Heart left ventricle (tissue), 16 donors: ENCODE results near the gene IPO5. TPM values are rescaled to one million over a fixed set of nuclear protein-coding genes. Genes with fewer than 3 reads are reported as not detected.
A peak's percentile ranks its signal among the peaks of the same experiment; 100 is the strongest.

Experiments
- ATAC-seq, 4 donors: fragments of 200-7000 bp; cut with Tn5 transposase; one replicate each; pipeline ENCODE4 v1.9.1; 2020 to 2022; ENCODE audit warnings: moderate library complexity in 4 of 4, mild to moderate bottlenecking in 3 of 4, moderate number of reproducible peaks in 1 of 4
- DNase-seq, 5 donors: peaks; one replicate each; pipeline ENCODE4 v3.0.0-alpha.2; 2020
- H3K27ac ChIP-seq, 12 donors: fragments of 200-600 bp; sonication (generic) in 4 of 12; one replicate each; pipeline versions ENCODE4 v1.5.0 to v1.8.0; 2016 to 2022; ENCODE audit warnings: mild to moderate bottlenecking in 2 of 12
- H3K27me3 ChIP-seq, 9 donors: fragments of 200-600 bp; sonication (generic) in 2 of 9; one replicate each; pipeline versions ENCODE4 v1.5.1 to v1.8.0; 2016 to 2022; ENCODE audit warnings: mild to moderate bottlenecking in 3 of 9
- H3K36me3 ChIP-seq, 9 donors: fragments of 200-600 bp; sonication (generic) in 2 of 9; one replicate each; pipeline versions ENCODE4 v1.5.0 to v1.8.0; 2018 to 2022; ENCODE audit warnings: mild to moderate bottlenecking in 2 of 9
- H3K4me1 ChIP-seq, 12 donors: fragments of 200-600 bp; sonication (generic) in 4 of 12; one replicate each; pipeline versions ENCODE4 v1.5.0 to v1.8.0; 2016 to 2022; ENCODE audit warnings: mild to moderate bottlenecking in 3 of 12
- H3K4me3 ChIP-seq, 12 donors: fragments of 200-600 bp; sonication (generic) in 4 of 12; one replicate each; pipeline versions ENCODE4 v1.5.0 to v1.8.0; 2017 to 2022; ENCODE audit warnings: mild to moderate bottlenecking in 9 of 12, moderate library complexity in 4 of 12
- H3K9me3 ChIP-seq, 12 donors: fragments of 200-600 bp; sonication (generic) in 4 of 12; one replicate each; pipeline versions ENCODE4 v1.5.0 to v1.8.0; 2016 to 2022; ENCODE audit warnings: mild to moderate bottlenecking in 1 of 12
- POLR2A ChIP-seq, 2 donors: fragments of 450-650 bp; IDR thresholded peaks; one replicate each; pipeline ENCODE4 v1.6.1; 2017; ENCODE audit warnings: antibody characterized with exemption in 2 of 2, mild to moderate bottlenecking in 2 of 2, moderate library complexity in 2 of 2
- WGBS, 4 donors: extraction: QIAGEN DNeasy Blood & Tissue Kit in 2 of 4; methylation state at CpG; one replicate each; pipeline versions ENCODE4 v1.1.5 to v1.1.7; 2013 to 2018; 5-methylcytosine and 5-hydroxymethylcytosine counted together
- intact Hi-C, 10 donors: fragments of 100-400 bp; cut with DNase I; formaldehyde crosslinking; loops; one replicate each; pipeline versions ENCODE4 v1.11.1 to v1.14.2; 2022
- polyA plus RNA-seq, 2 donors: library from polyadenylated mRNA; stranded (reverse); fragments of 200-250 nt; gene quantifications; one replicate each; pipeline ENCODE4 v1.2.3, GENCODE V29; 2013
- total RNA-seq, 9 donors: library from RNA; depleted of rRNA in 2 of 9; stranded (reverse); fragments of >200 nt in 2 of 9; fragmentation: NEBNext Ultra II Directional in 3 of 9; extraction: Animal tissue kit (Norgen Biotek cat#: 25700) in 3 of 9; gene quantifications; one replicate each; pipeline versions ENCODE4 v1.1.0 to v1.2.4, GENCODE V29; 2016 to 2023
- TF ChIP-seq, protein P1 (sequence below), 12 donors: fragments of 200-600 bp; sonication (generic) in 4 of 12; IDR thresholded peaks; one replicate each; pipeline versions ENCODE4 v1.5.0 to v1.8.0; 2018 to 2022; ENCODE audit warnings: antibody characterized with exemption in 12 of 12, mild to moderate bottlenecking in 5 of 12
- donor health status: ischemic (EF 13 %, LVEDD 7.1; RV severe dilation, severe dysfunction).
- donor health status: healthy with polysubstance abuse.
- donor health status: DM: no; HTN: yes; CAD: no.
- donor health status: DM: no; HTN: no; CAD: no.
- donor health status: ischemic (EF 25% LVEDD 6.9; RV normal size, moderate dysfunction).
- donor health status: ischemic (EF 25% LVEDD 5.7; RV mildly dilated, moderate dysfunction).
- donor health status: healthy.
- donor health status: DM: yes; HTN: yes; CAD: no.
- donor health status: ischemic (EF 35%, LVEDD 5.7; RV mildly dilated, moderate dysfunction).
- donor health status: nonischemic (EF 11% LVEDD 7.7; RV severe dilation, severe dysfunction).
- donor health status: DM: yes; HTN: yes; CAD: no.
- donor health status: PGD.
- donor health status: ischemic (EF 29% LVEDD 5.4; RV normal size, mild dysfunction).
- donor health status: nonischemic (EF 23%, LVEDD 6.1; RV moderate dilation, normal function).

The IPO5 gene
- total and polyA plus RNA-seq, 11 donors = 18.4 to 219 (median 111) TPM

DNA sequence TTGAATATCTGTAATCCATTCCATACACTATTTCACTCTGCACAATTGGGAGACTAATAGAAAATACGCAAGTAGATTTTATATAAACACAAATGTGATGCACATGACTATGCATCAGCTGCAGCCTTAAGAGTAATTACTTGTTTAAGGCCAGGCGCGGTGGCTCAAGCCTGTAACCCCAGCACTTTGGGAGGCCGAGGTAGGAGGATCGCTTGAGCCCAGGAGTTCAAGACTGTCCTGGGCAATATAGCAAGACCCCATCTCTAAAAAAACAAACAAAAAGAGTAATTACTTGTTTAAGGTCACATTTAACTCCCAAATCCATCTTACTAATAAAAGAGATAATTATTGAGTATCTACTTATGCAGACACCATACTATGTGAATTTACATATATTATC, 18.0 kb downstream of the IPO5 start:
- no peak overlapping the region for H3K4me3 ChIP-seq
- H3K27ac ChIP-seq = no peak overlapping the region
- H3K9me3 ChIP-seq = no peaks in the 10 kb centered on the region
- peaks cover 0 to 9% (median 6%) of the 10 kb centered on the region in 12 donors for H3K4me1 ChIP-seq
- WGBS, 4 donors = 94 to 97% (median 96%) methylated on average over 5 of the region's 5 CpGs
- ATAC-seq = no peak
- H3K36me3 ChIP-seq = no peaks in the 10 kb centered on the region
- intact Hi-C loops = loop anchor here in 4 of 10 donors (5.0 to 10.0 kb wide), 2 partner anchors 114 to 117 kb away; no protein-coding TSS in a partner anchor
- DNase-seq = no peak
- TF ChIP-seq POLR2A (IDR thresholded peaks at IDR 0.05) = no peak
- TF ChIP-seq, protein P1, sequence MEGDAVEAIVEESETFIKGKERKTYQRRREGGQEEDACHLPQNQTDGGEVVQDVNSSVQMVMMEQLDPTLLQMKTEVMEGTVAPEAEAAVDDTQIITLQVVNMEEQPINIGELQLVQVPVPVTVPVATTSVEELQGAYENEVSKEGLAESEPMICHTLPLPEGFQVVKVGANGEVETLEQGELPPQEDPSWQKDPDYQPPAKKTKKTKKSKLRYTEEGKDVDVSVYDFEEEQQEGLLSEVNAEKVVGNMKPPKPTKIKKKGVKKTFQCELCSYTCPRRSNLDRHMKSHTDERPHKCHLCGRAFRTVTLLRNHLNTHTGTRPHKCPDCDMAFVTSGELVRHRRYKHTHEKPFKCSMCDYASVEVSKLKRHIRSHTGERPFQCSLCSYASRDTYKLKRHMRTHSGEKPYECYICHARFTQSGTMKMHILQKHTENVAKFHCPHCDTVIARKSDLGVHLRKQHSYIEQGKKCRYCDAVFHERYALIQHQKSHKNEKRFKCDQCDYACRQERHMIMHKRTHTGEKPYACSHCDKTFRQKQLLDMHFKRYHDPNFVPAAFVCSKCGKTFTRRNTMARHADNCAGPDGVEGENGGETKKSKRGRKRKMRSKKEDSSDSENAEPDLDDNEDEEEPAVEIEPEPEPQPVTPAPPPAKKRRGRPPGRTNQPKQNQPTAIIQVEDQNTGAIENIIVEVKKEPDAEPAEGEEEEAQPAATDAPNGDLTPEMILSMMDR (IDR thresholded peaks at IDR 0.05) = no peak
- H3K27me3 ChIP-seq = no peaks in the 10 kb centered on the region

DNA sequence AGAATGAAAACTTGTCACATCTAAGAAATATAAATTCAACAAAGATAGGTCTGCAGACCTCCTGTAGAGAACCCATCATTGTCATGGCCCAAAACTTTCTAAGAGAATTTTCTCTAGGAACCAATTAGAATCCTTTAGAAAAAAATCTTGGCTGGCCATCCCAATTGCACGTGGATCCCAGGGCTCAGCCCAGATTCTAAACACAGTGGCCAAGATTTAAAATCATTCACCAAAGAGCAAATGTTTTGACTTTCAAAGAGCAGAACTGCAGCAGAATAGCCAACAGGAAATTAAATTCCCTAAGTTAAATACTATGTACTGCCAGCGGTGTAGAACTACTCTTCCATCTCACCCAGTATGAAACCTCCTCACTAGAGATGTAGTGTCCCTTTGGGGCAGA, 21.3 kb downstream of the IPO5 start:
- H3K27ac ChIP-seq = no peak overlapping the region

DNA sequence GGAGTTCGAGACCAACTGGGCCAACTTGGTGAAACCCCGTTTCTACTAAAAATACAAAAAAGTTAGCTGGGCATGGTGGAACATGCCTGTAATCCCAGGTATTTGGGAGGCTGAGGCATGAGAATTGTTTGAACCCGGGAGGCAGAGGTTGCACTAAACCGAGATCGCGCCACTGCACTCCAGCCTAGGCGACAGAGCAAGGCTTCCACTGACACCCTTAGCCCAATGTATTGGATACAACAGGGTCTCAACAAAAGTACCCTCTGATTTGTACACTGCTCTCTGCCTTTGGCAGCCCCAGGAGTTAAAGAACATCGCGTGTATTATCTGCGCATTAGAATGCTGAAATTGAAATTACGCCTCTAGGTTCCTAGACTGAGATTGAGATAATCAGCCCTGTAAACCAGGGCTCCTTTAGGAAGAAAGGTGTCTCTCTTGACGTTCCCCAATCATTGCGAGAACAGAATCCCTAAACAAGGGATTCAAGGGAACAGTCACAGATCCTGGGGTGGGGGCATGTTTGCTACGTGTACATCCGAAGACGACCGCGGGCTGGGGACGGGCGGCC, 21.9 kb downstream of the IPO5 start:
- Histone ChIP-seq H3K36me3 (no peaks in the 10 kb centered on the region), H3K4me1 (peaks cover 0 to 30% (median 16%) of the 10 kb centered on the region in 12 donors), H3K4me3 (peak overlapping the region; percentile 54 to 99 (median 85)), H3K27ac (peak overlapping the region; percentile 53 to 98 (median 91)), H3K27me3 (no peaks in the 10 kb centered on the region), H3K9me3 (no peaks in the 10 kb centered on the region)
- 21 to 35% (median 26%) methylated on average over 14 to 20 of the region's 20 CpGs for WGBS, 4 donors
- ATAC-seq (no peak), DNase-seq (no peak)
- intact Hi-C loops = loop anchor here in 6 of 10 donors (2.0 to 10.0 kb wide), 3 partner anchors 118 to 121 kb away; no protein-coding TSS in a partner anchor
- TF ChIP-seq, protein P1 (IDR thresholded peaks at IDR 0.05) = no peak
- no peak for TF ChIP-seq POLR2A (IDR thresholded peaks at IDR 0.05)

More for the DNA sequence above, 21.3 kb downstream of the IPO5 start:
- intact Hi-C loops = loop anchor here in 8 of 10 donors (2.0 to 10.0 kb wide), 3 partner anchors 117 to 120 kb away; no protein-coding TSS in a partner anchor
- Histone ChIP-seq H3K27me3 (no peaks in the 10 kb centered on the region), H3K9me3 (no peaks in the 10 kb centered on the region), H3K4me1 (peaks cover 0 to 30% (median 16%) of the 10 kb centered on the region in 12 donors), H3K4me3 (peak overlapping the region in 4 of 12 donors; percentile 77 to 90 (median 84)), H3K36me3 (no peaks in the 10 kb centered on the region)
- 59 to 68% (median 62%) methylated on average over 2 of the region's 2 CpGs for WGBS, 4 donors
- TF ChIP-seq POLR2A (IDR thresholded peaks at IDR 0.05) = no peak
- TF ChIP-seq, protein P1 (IDR thresholded peaks at IDR 0.05) = no peak
- no peak for DNase-seq
- ATAC-seq = no peak

DNA sequence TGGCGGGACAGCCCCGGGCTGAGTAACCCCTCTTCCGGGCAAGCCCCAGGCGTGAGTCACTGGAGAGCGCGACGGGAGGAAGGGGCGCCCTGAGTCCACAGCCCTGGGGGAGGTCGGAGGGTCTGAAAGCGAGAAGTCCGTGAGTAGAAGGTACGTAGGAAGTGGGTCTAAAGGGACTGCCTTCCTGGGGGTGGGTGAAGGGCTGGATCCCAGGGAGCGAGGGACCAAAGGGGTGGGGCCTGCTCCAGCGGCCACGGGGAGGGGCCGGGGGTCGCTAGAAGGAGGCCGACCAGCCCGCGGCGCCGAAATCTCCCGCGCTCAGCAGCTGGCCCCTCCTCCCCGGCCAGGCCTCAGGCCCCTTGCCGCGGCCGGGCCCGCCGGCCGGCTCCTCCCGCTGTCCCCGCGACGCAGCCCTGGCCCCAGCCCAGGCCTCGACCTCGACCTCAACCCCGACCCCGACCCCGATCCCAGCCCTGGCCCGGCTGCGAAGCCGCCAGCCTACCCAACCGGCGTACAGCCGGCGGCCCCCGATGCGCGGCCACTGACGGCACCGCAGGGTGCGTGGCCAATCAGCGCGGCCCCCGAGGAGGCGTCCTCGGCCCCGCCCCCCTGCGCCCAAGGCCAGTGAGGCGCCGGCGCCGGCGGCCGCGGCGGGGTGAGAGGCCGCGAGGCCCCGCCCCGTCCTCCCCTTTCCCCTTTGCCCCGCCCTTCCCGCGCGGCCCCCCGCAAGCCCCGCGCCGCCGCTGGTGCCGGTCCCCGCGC, 22.6 kb downstream of the IPO5 start:
- intact Hi-C loops = loop anchor here in 7 of 10 donors (2.0 to 10.0 kb wide), 4 partner anchors 119 to 121 kb away; no protein-coding TSS in a partner anchor
- no peaks in the 10 kb centered on the region for H3K36me3 ChIP-seq
- peaks cover 0 to 35% (median 16%) of the 10 kb centered on the region in 12 donors for H3K4me1 ChIP-seq
- no peaks in the 10 kb centered on the region for H3K27me3 ChIP-seq
- H3K9me3 ChIP-seq = no peaks in the 10 kb centered on the region
- DNase-seq = peak; percentile 92 to 96 (median 92)
- 0 to 1% (median 0%) methylated on average over 12 to 84 of the region's 84 CpGs for WGBS, 4 donors
- TF ChIP-seq, protein P1 (IDR thresholded peaks at IDR 0.05) = peak in 1 of 12 donors; percentile 7
- peak; percentile 55 to 92 for TF ChIP-seq POLR2A (IDR thresholded peaks at IDR 0.05)
- peak; percentile 98 to 99 (median 98) for ATAC-seq
- peak overlapping the region; percentile 54 to 99 (median 85) for H3K4me3 ChIP-seq
- peak overlapping the region; percentile 57 to 98 (median 91) for H3K27ac ChIP-seq
